GM13977 (cell line): ENCODE data around the gene POLR1F.
A peak's percentile ranks its signal among the peaks of the same experiment; 100 is the strongest.

ENCODE experiments used
- DNase-seq: peaks from one replicate; pipeline ENCODE4 v3.0.0; 2012; ENCODE audit warnings: low spot score
- in situ Hi-C: fragments of 300-500 bp; cut with MboI; formaldehyde crosslinking; loops from one replicate; pipeline ENCODE4 v1.12.0; 2022; ENCODE audit warnings: low sequenced_read_pairs, low pct_unique_long_range_greater_than_20kb, mixed read lengths, inconsistent platforms; ENCODE audit not compliant: unreplicated experiment
- TF ChIP-seq, protein P1 (sequence below): IDR thresholded peaks from 2 replicates; pipeline ENCODE4 v1.5.1; 2012; ENCODE audit warnings: mild to moderate bottlenecking, control low read depth; ENCODE audit not compliant: insufficient read depth; ENCODE audit errors: extremely low read depth, missing control alignments

The POLR1F gene

DNA sequence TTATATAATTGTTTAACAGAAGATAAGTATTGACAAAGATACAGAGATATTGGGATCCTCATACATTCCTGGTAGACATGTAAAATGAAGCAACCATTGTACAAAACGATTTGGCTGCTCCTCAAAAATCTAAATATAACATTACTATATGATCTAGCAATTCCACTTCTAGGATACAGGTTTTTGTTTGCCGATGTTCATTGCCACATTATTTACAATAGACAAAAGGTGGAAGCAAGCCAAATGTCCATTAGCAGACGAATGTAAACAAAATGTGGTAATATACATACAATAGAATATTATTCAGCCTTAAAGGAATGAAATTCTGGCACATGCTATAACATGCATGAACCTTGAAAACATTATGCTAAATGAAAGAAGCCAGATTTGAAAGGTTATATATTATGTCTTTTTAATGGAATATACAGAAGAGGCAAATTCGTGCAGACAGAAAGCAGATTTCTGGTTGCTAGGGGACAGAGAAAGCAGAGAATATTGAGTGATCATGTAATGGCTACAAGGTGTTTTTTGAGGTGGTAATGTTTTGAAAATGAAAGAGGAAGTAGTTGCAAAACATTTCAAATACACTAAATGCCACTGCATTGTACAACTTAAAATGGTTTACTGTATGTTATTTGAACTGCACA lies 44.9 kb downstream of the POLR1F start:
- DNase-seq, result peak; percentile 44
- in situ Hi-C loops, result no loop called here
- TF ChIP-seq, protein P1, sequence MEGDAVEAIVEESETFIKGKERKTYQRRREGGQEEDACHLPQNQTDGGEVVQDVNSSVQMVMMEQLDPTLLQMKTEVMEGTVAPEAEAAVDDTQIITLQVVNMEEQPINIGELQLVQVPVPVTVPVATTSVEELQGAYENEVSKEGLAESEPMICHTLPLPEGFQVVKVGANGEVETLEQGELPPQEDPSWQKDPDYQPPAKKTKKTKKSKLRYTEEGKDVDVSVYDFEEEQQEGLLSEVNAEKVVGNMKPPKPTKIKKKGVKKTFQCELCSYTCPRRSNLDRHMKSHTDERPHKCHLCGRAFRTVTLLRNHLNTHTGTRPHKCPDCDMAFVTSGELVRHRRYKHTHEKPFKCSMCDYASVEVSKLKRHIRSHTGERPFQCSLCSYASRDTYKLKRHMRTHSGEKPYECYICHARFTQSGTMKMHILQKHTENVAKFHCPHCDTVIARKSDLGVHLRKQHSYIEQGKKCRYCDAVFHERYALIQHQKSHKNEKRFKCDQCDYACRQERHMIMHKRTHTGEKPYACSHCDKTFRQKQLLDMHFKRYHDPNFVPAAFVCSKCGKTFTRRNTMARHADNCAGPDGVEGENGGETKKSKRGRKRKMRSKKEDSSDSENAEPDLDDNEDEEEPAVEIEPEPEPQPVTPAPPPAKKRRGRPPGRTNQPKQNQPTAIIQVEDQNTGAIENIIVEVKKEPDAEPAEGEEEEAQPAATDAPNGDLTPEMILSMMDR, result no peak

- TF ChIP-seq, protein P1, result no peak
- in situ Hi-C loops, result no loop called here
- no peak for DNase-seq
Measured at GRCh38 chr7:19648791-19649190, 60.0 kb downstream of the POLR1F start.
